Measurements from ENCODE around the gene ELL.

The ELL gene

GRCh38 chr19:18503971-18504885 is 17.6 kb downstream of the ELL start:
- DNase-seq: peak; percentile 84

DNA sequence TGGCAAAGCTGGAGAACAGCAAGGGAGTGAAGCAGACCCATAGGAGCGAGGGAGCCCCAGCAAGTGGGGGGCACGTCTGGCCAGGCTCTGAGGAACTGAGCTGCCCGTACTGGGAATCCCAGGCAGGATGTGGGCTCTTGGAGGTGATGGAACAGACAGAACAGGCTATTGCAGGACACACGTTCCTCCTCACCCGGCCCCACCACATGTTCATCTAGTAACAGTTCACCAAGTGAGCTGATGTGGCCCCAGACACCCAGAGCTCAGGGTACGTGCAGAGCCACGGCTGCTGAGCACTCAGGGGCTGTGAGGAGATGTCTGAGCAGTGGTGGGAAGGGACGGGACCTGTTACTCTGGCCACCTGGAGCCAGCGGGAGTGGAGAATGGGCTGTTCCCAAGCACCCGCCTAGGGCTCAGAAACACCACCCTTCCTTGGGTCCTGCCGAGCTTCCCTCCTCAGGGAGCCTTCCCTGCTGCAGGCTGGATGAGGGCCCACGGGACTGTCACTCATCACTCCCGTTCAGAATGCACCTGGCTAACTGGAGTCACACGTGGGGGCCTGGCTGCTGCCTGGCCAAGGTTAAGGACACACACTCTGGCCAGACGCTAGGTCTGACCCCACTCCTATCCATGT is 18.4 kb downstream of the ELL start:
- DNase-seq: peak; percentile 54

DNA sequence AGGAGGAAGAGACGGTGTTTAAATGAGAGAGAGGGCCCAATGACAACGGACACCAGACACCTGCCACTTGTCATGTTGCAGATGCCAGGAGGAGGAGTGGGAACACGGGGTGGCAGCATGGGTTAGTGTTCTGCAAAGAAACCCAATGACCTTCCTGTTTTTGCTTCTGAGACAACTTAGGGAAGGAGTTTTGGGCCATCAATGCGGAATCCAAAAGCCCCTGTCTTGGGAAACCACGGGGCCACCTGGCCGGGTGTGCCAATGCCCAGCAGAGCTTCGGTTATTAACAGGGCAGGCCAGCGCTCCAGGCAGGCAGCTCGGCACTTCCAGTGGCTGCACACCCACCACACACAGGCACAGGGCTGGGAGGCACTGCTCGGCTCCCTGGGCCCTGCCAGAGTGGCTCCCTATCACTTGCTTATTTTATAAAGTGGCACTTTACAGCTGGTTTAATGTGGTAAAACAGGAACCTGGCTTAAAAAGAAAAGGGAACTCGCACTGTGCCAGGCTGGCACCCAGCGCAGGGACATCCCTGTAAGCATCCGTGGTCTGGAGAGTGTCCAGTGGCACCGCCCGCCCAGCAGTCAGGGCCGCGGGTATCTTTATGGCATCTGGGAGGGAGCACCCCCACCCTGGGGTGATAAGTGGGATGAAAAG is 19.1 kb downstream of the ELL start:
- peak; percentile 69 for DNase-seq

DNA sequence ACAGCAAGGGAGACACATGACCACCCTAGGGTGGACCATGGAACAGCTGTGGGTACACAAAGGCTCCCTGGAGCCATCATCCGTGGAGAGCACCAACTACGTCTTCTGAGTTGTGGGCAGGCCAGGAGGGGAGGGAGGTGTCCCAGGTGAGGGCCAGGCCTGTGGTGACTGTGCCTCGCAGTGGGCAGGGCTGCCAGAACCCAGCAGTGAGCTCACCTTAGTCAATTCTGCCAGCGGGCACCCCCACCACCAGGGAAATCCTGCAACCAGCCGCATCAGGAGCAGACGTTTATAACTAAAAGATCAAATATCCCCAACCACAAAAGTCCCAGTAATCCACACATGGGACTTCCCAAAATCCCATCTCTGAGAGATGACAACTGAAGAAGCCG is 19.6 kb downstream of the ELL start:
- no peak for DNase-seq

GRCh38 chr19:18501832-18502231 is 20.0 kb downstream of the ELL start:
- no peak for DNase-seq

GRCh38 chr19:18501351-18501750 is 20.5 kb downstream of the ELL start:
- no peak for DNase-seq

GRCh38 chr19:18500799-18501198 is 21.1 kb downstream of the ELL start:
- DNase-seq: no peak

GRCh38 chr19:18500376-18500775 is 21.5 kb downstream of the ELL start:
- no peak for DNase-seq

GRCh38 chr19:18499055-18499775 is 22.7 kb downstream of the ELL start:
- DNase-seq: peak; percentile 92

DNA sequence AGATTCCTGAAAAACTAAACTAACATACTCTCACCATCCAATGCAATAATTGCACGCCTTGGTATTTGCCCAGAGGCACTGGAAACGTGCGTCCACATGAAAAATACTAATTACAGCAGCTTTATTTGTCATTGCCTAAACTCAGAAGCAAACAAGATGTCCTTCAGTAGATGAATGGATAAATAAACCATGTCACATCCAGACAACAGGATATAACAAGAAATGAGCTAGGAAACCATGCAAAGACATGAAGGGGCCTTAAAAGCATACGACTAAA is 25.0 kb downstream of the ELL start:
- DNase-seq: no peak

GRCh38 chr19:18496167-18496979 is 25.5 kb downstream of the ELL start:
- peak; percentile 94 for DNase-seq

- no peak for DNase-seq
These were observed 26.5 kb downstream of the ELL start for GRCh38 chr19:18495204-18495911.

DNA sequence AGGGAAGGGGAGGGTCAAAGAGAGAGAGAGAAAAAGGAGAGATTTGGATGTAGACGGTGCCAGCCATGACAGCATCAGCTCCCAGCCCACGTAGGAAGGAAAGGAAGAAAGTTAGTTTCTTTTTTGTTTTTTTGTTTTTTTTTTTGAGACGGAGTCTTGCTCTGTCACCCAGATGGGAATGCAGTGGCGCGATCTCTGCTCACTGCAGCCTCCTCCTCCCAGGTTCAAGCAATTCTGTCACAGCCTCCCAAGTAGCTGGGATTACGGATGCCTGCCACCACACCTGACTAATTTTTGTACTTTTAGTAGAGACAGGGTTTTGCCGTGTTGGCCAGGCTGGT is 27.6 kb downstream of the ELL start:
- peak; percentile 66 for DNase-seq

DNA sequence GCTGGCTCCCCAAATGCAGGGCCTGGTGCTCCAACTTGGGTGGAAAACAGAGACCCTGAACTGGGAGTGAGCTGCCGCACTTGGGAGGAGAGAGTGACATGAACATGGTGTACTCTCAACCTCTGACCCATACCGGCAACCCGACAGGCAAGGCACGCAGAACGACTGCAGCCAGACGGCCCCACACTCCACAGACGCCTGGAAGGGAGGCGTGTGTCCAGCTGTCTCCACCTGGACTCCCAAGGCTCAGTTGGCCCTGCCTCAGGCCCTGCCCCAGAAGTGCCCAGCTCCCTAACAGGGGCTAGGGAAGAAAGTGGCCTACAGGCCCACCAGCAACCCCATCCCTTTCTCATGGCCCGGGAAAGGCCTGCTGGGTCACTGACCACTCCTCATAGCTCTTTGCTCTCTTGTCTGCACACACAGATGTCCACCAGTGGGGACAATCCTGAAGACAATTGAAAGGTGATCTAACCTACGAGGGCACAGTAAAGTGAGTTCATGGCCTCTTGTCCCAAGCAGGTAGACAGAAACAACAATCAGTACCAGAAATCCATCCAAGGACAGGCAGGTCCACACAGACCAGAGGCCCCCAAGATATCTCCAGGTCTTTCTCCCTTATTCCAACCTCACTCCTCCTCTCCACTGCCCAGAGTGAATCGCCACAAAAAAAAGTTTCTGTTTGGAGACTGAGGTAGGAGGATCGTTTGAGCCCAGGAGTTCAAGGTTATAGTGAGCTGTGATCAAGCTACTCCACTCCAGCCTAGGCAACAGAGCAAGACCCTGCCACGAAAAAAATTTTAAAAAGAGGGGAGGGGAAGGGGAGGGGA is 28.2 kb downstream of the ELL start:
- no peak for DNase-seq

DNA sequence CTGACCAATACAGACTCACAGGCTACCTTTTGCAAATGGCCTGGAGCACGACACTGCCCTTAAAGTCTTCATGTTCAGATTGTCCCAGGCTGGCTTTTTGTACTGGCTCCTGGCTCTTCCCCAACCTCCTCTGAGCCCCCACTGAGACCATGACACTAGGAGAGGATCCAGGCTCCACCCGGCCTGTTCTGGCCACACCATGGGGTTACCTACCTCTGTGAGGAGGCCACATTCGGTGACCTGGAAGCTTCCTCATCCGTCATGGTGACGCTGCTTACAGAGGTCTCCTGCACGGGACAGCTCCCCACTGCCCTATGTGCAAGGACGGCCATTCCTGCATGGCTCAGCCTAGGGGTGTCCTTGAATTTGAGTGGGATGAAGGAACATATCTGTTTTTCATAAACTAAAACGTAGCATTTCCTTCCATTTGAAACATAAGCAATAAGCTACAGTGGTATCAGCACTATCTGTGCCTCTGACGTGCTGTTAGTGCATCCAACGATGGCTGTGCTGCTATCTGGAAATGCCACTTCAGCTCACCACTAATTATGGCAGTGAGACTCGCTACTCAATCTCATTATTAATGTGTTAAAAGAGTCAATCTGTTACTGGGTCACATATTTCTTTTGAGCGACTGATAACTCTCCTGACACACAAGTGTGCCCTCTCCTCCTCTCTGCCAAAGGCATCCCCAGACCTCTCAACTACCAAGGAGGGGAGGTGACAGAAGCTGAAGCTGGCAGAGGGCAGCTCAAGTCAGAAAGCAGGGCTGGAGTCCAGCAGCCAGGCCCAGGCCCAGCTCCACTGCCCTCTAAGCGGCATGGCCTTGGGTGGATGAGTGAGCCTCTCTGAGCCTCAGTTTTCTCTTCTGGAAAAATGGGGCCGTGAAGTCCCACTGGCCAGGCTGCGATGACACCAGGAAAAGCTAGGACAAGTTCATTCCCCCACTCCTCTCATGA is 29.6 kb downstream of the ELL start:
- no peak for DNase-seq

- no peak for DNase-seq
These were observed 31.1 kb downstream of the ELL start for GRCh38 chr19:18490728-18491127.

- DNase-seq: no peak
These were observed 32.2 kb downstream of the ELL start for GRCh38 chr19:18489627-18490184.

GRCh38 chr19:18488838-18489626 is 32.8 kb downstream of the ELL start:
- no peak for DNase-seq

DNA sequence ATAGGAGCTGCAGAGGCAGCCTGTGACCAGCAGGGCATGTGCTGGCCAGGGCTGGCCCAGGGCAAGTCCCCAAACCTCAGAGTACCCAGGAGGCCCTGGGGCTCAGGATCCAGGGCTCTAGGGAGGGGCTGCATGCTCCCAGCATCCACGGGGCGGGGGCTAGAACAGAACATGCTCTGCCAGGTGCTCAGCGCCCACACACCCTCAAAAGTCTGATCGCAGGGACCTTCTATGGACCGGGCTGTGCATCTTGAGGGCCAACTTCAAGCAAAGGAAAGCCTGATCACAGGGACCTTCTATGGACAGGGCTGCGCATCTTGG is 33.5 kb downstream of the ELL start:
- DNase-seq: peak; percentile 59

Data from suppressor macrophage treated with lipopolysaccharide for 4 hours (primary cell).